ENCODE measurements around the gene DKK2. TPM values are rescaled to one million over a fixed set of nuclear protein-coding genes. Genes with fewer than 3 reads are reported as not detected.

The DKK2 gene
- total and polyA plus RNA-seq, 10 of the 15 experiments (the other 5 are each of a cell fraction or from before 2014, with no cell fraction given), result not detected

- intact Hi-C loops (cut with micrococcal nuclease; ENCODE audit: unreplicated experiment), result no loop called here
- H2AFZ ChIP-seq (ENCODE audit: control insufficient read depth, low read depth, low read length), result no peak overlapping the region
- H3K4me2 ChIP-seq (ENCODE audit: control insufficient read depth, insufficient read depth), result peak overlapping the region; percentile 41; the same call in 1 of the 2 replicates
- H3K4me1 ChIP-seq (ENCODE audit: control insufficient read depth, insufficient read depth, low read length), result peaks cover 6% of the 10 kb centered on the region
- 0 out of 2 replicates have a peak, but pooled peaks cover 2% of the 10 kb centered on the region for H4K20me1 ChIP-seq (ENCODE audit: control insufficient read depth, insufficient read depth)
- FAIRE-seq (no peak), ATAC-seq (peak; percentile 37), DNase-seq (ENCODE audit: low read depth, low spot score) (no peak)
- RAD21 ChIA-PET (ENCODE audit: unreplicated experiment), result no interaction called here
- no peaks in the 10 kb centered on the region for H3K36me3 ChIP-seq (ENCODE audit: control insufficient read depth in 2 of 2, insufficient read depth in 2 of 2, low read length in 1 of 2)
- SMC1A ChIA-PET (ENCODE audit: uncharacterized antibody, unreplicated experiment), result no interaction called here
- no TSS peak for BruUV-seq (replicated peaks)
- no peaks in the 10 kb centered on the region for H3K9me3 ChIP-seq (replicated peaks; ENCODE audit: control insufficient read depth, insufficient read depth, low read length)
- peaks cover 26% of the 10 kb centered on the region in 2 experiments for H3K27me3 ChIP-seq (replicated peaks in 1 of 2; ENCODE audit: control insufficient read depth in 2 of 2, insufficient read depth in 2 of 2, low read length in 1 of 2)
- POLR2A ChIA-PET, result no interaction called here
- no peak overlapping the region for H3K4me3 ChIP-seq
- CTCF ChIA-PET, result interaction anchor here (1.7 kb wide), 1 partner anchor 148 kb away, joined by 5 read pairs; no protein-coding TSS in a partner anchor
- no peaks in the 10 kb centered on the region for H3K79me2 ChIP-seq (ENCODE audit: control insufficient read depth, insufficient read depth, low read length)
- 25% methylated on average over 39 of the region's 39 CpGs for WGBS (ENCODE audit: insufficient coverage, insufficient replicate concordance, low lambda C conversion rate, missing lambda C conversion rate)
- H3K27ac ChIP-seq (ENCODE audit: control insufficient read depth, insufficient read depth), result no peak overlapping the region
- H3K9ac ChIP-seq (ENCODE audit: control insufficient read depth, insufficient read depth, low read length), result no peak overlapping the region
- in situ Hi-C loops (cut with MboI), result loop anchor here (25.0 kb wide), 1 partner anchor 702 kb away; no protein-coding TSS in a partner anchor
- TF ChIP-seq SRF (IDR thresholded peaks at IDR 0.05; ENCODE audit: low read depth in 2 of 2, low read length in 2 of 2) (no peak), EZH2 (IDR thresholded peaks at IDR 0.05; ENCODE audit: borderline replicate concordance, control insufficient read depth, low read depth, low read length) (0 out of 2 replicates have a peak, but pooled peaks have one; percentile 4)
Observed at GRCh38 chr4:107034996-107035818, 906 bp downstream of the DKK2 start.

DNA sequence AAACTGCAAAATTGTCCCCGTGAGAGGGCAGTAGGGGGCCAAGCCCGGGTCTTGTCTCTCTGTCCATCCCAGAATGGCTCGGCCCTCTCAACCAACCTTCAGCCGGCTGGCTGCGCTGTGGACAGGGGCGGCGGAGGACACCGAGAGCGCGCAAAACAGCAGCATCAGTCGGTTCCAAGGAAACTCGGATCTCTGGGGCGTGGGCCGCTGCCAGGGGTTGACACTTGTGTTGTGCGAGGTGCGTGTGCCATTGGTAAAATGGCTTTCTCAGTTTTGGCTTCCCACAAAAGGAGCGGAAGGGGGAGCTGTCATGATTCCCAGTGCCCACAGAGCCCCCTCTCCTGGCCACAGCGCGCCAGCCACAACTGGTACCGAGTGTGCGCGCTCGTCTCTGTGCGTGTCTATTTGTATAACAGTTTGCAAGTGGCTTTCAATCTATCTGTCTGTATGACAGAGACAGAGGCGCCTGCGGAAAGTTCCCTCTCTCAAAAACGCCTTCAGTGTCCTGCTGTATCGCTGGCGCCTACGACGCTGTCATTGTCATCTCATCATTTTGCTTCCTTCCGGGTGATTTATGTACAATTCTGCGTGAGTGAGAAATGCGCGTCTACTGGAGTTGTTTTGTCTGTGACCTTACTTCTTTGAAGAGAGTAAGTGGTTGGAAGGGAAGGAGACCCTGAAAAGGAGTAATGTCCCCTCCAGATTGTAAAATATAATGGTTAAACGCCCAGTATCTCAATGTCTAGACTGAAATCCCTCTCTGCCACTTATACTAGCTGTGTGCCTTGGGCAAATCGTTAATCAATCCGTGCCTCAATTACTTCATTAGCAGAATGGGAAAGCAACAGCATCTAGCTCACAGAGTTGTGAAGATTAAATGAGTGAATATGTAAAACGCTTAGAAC, 1.8 kb downstream of the DKK2 start:
- Histone ChIP-seq H4K20me1 (ENCODE audit: control insufficient read depth, insufficient read depth) (0 out of 2 replicates have a peak, but pooled peaks cover 2% of the 10 kb centered on the region), H3K4me1 (ENCODE audit: control insufficient read depth, insufficient read depth, low read length) (peaks cover 6% of the 10 kb centered on the region), H3K9me3 (replicated peaks; ENCODE audit: control insufficient read depth, insufficient read depth, low read length) (no peaks in the 10 kb centered on the region), H3K27me3 (replicated peaks in 1 of 2; ENCODE audit: control insufficient read depth in 2 of 2, insufficient read depth in 2 of 2, low read length in 1 of 2) (peaks cover 26% of the 10 kb centered on the region in 2 experiments), H3K4me3 (no peak overlapping the region), H2AFZ (ENCODE audit: control insufficient read depth, low read depth, low read length) (no peak overlapping the region), H3K4me2 (ENCODE audit: control insufficient read depth, insufficient read depth) (no peak overlapping the region), H3K27ac (ENCODE audit: control insufficient read depth, insufficient read depth) (no peak overlapping the region), H3K79me2 (ENCODE audit: control insufficient read depth, insufficient read depth, low read length) (no peaks in the 10 kb centered on the region), H3K9ac (ENCODE audit: control insufficient read depth, insufficient read depth, low read length) (no peak overlapping the region), H3K36me3 (ENCODE audit: control insufficient read depth in 2 of 2, insufficient read depth in 2 of 2, low read length in 1 of 2) (no peaks in the 10 kb centered on the region)
- CTCF ChIA-PET, result interaction anchor here (1.7 to 1.9 kb wide), 2 partner anchors 9 to 149 kb away, joined by 4 to 5 read pairs; no protein-coding TSS in a partner anchor
- no TSS peak for BruUV-seq (replicated peaks)
- TF ChIP-seq EZH2 (IDR thresholded peaks at IDR 0.05; ENCODE audit: borderline replicate concordance, control insufficient read depth, low read depth, low read length), result 0 out of 2 replicates have a peak, but pooled peaks have one; percentile 23
- TF ChIP-seq RELA (IDR thresholded peaks at IDR 0.05; ENCODE audit: borderline replicate concordance, partially characterized antibody), result no peak
- POLR2A ChIA-PET, result no interaction called here
- DNase-seq (ENCODE audit: low read depth, low spot score), result no peak
- SMC1A ChIA-PET (ENCODE audit: uncharacterized antibody, unreplicated experiment), result no interaction called here
- ATAC-seq, result peak; percentile 24
- no peak for FAIRE-seq
- 27% methylated on average over 39 of the region's 39 CpGs for WGBS (ENCODE audit: insufficient coverage, insufficient replicate concordance, low lambda C conversion rate, missing lambda C conversion rate)
- intact Hi-C loops (cut with micrococcal nuclease; ENCODE audit: unreplicated experiment), result no loop called here
- RAD21 ChIA-PET (ENCODE audit: unreplicated experiment), result no interaction called here
- in situ Hi-C loops (cut with MboI), result loop anchor here (25.0 kb wide), 1 partner anchor 703 kb away; no protein-coding TSS in a partner anchor

Data from GM12878 (cell line).